ENCODE results near the gene MAP2.

MAP2 gene

DNA sequence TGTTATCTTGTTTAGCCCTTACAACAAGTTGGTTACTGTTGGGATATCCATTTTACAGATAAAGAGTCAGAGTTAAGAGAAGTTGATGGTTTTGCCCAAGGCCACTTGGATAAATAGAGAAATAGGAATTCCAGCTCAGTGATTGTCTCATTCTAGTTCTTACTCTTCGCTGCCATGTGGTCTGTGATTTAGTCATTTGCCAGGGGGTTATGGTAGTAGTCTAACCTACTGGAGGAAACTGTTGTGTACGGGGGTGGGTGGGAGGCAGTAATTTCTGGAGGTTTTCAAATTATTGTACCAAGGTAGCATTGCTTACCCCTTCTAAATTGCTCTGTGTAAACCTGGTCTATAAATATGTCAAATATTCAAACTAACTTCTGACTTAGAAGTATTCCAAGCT is 110.4 kb downstream of the MAP2 start:
- DNase-seq (ENCODE audit: low read depth), result no peak

DNA sequence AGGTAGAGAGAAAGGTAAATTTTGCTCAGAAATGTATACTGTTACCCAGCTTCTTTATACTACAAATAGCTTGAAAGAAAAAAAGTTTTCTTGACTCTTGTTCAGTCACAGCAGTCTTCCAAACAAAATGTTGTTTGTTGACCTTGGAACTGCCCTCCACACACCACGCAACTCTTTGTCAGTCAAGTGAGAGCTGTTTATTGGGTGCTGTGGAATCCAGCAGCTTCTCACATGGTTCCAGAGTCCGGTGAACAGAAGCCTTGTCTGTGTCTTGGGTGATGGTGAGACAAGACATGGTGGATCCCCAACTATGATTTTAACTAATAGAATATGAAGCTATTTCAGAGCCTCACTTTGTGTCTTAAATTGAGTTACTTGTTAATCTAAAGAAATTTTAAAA is 112.5 kb downstream of the MAP2 start:
- no peak for DNase-seq (ENCODE audit: low read depth)

DNA sequence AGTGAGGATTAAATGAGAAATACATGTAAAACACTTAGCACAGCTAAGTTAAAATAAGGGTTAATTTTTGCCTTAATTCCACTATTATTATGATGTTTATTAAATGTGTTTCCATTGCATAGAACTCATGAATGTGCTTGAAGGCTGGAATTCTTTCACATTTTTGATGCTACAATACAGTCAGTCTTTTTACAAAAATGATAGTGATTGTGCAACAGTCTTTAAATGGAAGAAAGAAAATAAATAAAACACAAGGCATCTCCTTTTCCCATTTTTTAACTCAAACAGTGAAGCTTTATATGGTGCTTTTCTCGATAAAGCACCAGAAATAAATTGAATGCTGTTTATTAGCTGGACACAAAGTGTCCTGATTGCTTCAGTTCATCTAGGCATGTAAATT is 123.9 kb downstream of the MAP2 start:
- DNase-seq (ENCODE audit: low read depth), result no peak

- no peak for DNase-seq (ENCODE audit: low read depth)
These were observed 125.7 kb downstream of the MAP2 start for GRCh38 chr2:209549589-209549988.

DNA sequence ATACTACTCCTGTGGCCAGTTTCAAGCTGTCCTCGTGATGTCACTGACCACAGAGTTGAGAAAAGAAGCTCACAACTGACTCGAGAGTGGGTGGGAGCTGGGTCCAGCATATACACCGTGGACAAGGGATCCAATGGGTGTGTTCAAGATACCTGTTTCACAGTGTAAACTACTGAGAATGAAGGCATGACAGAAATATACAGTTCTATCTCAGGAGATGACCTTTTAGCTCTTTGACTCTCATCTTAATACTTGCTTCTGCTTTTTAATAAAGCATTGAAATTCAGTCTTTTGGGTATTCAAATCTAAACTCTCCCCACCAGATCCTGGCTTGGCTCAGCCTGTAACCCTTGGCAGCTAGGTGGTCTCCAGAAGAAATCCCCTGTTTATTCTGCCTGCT is 130.1 kb downstream of the MAP2 start:
- no peak for DNase-seq (ENCODE audit: low read depth)

DNA sequence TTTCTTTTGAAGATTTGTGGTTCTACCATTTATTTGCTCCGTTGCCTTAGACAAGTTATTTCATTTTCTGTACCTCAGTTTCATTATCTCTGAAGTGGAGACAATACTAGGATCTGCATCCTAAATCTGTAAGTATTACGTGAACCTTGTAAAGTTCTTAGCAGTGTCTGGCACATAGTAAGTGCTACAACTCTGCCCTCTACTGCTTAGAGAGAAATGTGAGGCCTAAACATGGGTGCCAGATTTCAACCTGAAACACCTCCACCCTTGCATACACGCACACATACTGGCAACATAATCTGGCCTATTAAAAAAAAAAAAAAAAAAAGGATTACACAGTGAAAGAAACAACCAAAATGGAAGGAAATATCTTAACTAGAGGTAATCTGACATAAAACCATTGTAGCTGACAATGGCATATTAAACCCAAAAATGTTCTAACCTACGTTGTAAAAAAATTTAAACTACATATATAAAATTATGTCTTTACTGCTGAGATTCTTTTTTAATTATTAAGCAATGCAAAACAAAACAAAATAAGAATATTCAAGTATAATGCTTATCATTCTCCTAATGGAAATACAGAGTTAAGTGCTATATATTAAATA is 132.6 kb downstream of the MAP2 start:
- no peak for DNase-seq (ENCODE audit: low read depth)

DNA sequence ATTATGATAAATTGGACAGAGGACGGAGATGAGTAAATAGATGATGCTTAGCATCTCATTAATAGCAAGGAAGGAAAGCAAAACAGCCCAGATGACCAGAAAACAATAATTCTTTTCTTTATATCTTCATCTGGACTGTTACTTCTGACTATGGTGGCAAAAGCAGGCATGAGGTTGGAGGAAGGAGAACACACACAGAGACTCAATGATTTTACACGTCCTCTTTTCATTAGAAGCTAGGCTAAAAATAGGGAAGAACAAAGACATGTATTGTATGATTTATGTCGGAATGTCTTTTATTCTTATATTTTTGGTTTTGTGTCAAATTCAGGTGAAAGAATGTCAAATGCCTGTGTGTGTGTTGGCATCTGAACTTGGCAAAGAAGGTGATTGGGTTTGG is 137.1 kb downstream of the MAP2 start:
- DNase-seq (ENCODE audit: low read depth), result no peak

DNA sequence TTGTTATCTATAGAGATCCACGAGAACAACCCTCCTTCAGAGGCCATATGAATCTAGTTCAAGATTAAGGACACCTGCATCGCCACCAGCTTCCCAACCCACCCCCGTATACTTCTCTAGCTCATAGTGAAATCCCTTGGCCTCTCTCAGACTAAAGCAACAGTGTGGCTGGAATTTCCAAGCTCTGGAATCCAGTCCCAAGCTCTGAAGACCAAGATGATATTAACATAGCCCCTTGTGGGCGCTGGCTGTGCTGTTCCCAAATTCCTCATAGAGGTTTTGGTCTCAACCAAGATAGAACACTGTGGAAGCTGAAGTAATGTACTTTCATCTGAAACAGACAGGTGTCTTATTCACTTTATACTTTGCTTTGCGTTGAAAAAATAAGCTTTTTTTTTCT is 139.6 kb downstream of the MAP2 start:
- DNase-seq (ENCODE audit: low read depth), result no peak

DNA sequence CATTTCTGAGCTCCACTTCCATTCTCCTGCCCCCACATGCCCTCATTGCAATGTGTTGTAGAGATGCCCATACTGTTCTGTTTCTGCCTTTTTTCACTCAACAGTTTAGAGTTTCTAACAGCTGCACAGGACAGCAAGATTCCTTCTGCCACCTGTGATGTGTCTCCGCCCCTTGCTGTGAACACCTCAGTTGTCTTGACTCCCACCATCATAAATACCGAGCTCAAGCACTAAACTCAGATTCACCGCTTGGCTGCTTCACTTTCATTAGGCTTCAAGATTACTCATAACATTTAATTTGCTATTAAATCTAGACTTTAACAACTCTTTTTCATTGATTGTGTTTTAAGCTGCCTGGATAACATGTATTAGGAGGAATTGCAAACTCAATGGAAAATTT is 141.0 kb downstream of the MAP2 start:
- DNase-seq (ENCODE audit: low read depth), result no peak

DNA sequence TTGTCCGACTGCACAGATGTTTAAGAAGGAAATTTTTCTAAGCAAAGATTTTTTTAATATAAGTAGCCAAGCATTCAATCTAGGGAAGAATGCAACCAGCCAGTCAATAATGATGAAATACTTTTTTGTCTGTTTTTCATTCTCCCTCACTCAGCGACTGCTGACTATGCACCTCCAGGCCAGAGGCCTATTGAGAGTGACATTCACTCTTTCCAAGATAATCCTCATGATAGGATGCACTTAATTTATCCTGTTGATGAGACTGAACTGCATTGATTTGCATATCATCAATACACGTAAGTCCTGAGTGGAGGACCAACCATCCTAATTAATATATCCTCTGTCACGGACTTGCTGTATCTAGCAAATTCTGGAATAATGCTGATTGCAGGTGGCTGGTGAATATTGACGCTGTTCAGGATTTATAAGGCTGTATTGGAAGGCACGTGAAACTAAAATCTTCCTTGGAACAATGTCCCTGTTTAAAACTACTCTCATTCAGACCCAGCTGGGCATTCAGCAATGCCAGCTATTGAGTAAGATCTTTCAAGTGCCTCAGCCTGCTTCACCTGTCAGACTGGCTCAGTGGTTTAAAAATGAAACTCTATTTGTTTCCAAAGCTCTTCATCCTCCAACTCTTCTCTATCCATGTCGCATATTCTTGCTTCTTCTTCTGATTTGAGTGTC is 142.2 kb downstream of the MAP2 start:
- DNase-seq (ENCODE audit: low read depth), result no peak

DNA sequence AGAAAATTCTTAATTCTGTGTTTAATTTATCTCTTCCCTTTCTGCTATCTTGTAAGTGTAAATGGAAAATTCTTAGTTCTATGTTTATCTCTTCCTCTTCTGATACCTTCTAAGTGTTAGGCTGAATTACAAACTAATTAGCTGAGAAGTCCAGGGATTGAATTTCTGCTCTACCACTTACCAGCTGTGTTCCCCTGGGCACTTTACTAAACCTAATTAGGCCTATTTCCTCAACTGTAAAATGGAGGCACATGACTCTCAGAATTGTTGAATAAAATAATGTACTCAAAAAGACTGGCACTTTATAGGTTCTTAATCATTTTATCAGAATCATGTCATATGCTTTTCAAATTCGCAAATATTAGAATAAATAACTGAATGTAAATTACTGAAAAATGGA is 146.3 kb downstream of the MAP2 start:
- no peak for DNase-seq (ENCODE audit: low read depth)

DNA sequence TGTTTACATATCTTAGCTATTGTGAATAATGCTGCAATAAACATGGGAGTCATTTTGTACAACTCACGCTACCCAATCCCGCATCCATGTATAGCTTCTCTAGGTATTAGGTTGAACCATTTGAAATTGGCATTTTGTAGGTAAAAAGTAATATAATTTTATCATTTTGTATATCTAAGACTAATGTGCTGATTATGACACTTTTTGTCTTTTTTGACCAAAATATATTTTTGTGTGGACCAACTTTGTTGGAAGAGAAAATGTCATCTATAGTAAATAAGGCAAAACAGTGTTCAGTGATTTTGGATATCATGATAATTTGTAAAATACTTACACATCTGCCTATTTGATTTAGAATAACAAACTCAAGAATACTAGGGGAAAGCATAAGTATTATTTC is 150.7 kb downstream of the MAP2 start:
- no peak for DNase-seq (ENCODE audit: low read depth)

DNA sequence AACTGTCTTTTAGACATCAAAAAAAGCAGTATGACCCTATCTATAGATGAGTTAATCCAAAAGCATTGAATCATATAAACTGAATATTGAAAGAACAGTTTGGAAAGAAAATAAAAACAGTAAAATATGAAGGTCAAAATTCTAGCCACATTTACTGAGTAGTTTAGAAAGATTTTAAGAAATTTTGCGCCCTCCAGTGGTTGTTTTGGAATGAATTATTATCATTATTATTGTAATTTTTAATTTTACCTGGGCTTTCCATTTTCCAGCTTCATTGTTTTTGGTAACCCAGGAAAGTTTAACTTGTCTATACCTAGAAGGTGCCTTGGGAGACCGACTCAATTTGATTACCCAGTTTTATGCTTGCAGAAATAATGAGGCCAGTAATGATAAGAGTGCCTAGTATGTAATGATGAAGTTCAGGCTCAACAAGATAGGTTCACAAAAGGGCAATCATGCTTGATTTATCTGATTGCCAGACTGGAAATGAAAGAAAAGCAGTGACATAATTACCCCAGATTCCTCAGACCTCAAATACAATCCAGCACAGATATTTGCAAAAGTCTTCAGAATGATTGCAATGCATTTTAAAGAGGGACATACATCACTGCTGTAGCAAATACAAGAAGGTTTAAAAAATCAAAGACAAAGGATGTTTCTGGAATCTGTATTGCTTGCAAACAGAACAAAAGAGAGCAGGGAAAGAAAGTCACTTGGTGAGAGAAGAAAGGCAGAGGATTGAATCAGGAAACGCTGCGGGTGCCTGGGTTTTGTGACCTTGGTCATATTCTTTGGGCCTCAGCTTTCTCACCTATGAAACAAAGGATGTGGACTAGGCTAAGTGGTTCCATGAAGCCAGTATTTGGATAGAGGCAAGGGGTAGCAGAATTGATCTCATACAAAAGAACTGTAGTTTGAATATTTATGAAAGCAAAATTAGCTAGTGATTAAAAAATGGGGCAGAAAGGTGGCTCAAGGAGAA is 153.8 kb downstream of the MAP2 start:
- no peak for DNase-seq (ENCODE audit: low read depth)

DNA sequence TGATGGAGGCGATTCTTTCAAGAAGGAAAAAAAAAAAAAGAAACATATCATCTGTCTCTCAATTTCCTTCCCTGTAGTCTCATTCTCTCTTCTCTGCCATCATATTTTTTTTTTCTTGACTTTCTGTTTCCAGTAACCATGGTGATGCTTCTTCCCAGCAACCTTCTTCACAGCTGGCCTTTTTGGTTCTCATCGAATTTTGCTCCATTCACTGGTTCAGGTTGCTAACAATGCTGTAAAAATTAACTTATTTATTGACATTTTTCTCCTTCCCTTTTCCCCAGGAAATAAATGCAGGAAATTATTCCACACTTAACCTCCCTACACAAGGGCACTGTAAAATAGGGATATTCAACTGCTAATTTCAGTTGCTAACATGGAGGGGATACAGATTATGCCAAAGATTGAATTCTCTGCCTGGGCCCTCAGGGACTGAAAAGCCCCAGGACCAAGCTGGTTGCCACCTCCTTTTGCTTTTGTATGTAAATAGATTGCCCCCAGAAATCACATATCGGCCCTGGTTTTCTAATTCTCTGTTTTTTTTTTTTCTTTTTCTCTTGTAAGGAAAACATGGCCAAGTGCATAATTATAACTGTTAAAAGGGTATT is 154.7 kb downstream of the MAP2 start:
- DNase-seq (ENCODE audit: low read depth), result no peak

- DNase-seq (ENCODE audit: low read depth), result no peak
These were observed 155.4 kb downstream of the MAP2 start for GRCh38 chr2:209579230-209579749.

GRCh38 chr2:209581040-209581439 is 157.2 kb downstream of the MAP2 start:
- DNase-seq (ENCODE audit: low read depth), result no peak

- DNase-seq (ENCODE audit: low read depth), result no peak
These were observed 158.4 kb downstream of the MAP2 start for GRCh38 chr2:209582281-209582680.

GRCh38 chr2:209584472-209584871 is 160.6 kb downstream of the MAP2 start:
- no peak for DNase-seq (ENCODE audit: low read depth)

DNA sequence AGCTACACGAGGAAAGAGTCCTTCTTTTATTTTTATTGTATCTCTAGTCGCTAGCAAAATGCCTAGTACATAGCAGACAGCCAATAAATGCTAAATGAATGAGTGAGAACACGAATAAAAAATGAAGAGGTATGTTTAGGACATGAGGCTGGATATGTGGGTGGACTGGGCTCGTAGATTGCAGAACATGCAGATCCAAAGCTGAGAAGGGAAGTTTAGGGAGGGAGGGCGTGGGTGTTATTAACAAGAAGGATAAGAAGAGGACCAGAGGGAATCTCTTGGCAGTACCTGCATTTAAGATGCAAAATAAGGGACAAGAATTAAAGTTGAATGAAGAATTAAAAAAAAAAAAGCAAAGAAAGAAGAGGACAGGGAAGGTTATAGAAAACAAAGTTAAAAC is 161.1 kb downstream of the MAP2 start:
- DNase-seq (ENCODE audit: low read depth), result no peak

GRCh38 chr2:209591021-209591420 is 167.2 kb downstream of the MAP2 start:
- DNase-seq (ENCODE audit: low read depth), result no peak

GRCh38 chr2:209592106-209592505 is 168.3 kb downstream of the MAP2 start:
- no peak for DNase-seq (ENCODE audit: low read depth)

GRCh38 chr2:209593930-209594329 is 170.1 kb downstream of the MAP2 start:
- DNase-seq (ENCODE audit: low read depth), result no peak
